ENCODE results near the gene CD81. TPM values are rescaled to one million over a fixed set of nuclear protein-coding genes. Genes with fewer than 3 reads are reported as not detected.

Gene CD81
- total and polyA plus RNA-seq, 9 of the 15 experiments (the other 6 are each of a cell fraction or from before 2014, with no cell fraction given): 2.4 to 189 (median 61.7) TPM

GRCh38 chr11:2381494-2382128 lies 4.5 kb downstream of the CD81 start (continued):
- no peak for TF ChIP-seq UBTF (IDR thresholded peaks at IDR 0.05; ENCODE audit: borderline replicate concordance in 1 of 2, low read depth in 2 of 2, low read length in 2 of 2)
- no peak for TF ChIP-seq ZNF778 (CRISPR knock-in tag; IDR thresholded peaks at IDR 0.05)
- TF ChIP-seq CEBPZ (IDR thresholded peaks at IDR 0.05; ENCODE audit: borderline replicate concordance, low read depth, low read length): no peak
- TF ChIP-seq TRIM24 (IDR thresholded peaks at IDR 0.05): no peak
- TF ChIP-seq TEAD1 (CRISPR knock-in tag; IDR thresholded peaks at IDR 0.05): no peak
- no peak for TF ChIP-seq ZZZ3 (IDR thresholded peaks at IDR 0.05)
- TF ChIP-seq ZBTB26 (CRISPR knock-in tag; IDR thresholded peaks at IDR 0.05): no peak
